GM23338 (cell line): Measurements from ENCODE around the gene CLEC1B.

Experiments
- CTCF ChIP-seq, 2 experiments: fragments of 200-600 bp in 1 of 2; sonication (generic) in 1 of 2; conservative IDR thresholded peaks; 2 replicates each; pipeline versions ENCODE4 v1.5.1 to v1.6.1; 2016 to 2017; ENCODE audit warnings: antibody characterized with exemption in 2 of 2, low read depth in 2 of 2, mild to moderate bottlenecking in 2 of 2, moderate library complexity in 1 of 2
- EZH2 ChIP-seq: fragments of 200-600 bp; sonication (generic); IDR thresholded peaks from one replicate; pipeline ENCODE4 v1.8.0; 2017; ENCODE audit warnings: antibody characterized with exemption, mild to moderate bottlenecking, low read depth; ENCODE audit not compliant: unreplicated experiment
- EZH2phosphoT487 ChIP-seq: fragments of 200-600 bp; sonication (generic); IDR thresholded peaks from one replicate; pipeline ENCODE4 v1.8.1; 2018; ENCODE audit warnings: antibody characterized with exemption; ENCODE audit not compliant: unreplicated experiment
- POLR2AphosphoS5 ChIP-seq: IDR thresholded peaks from 2 replicates; pipeline ENCODE4 v1.6.1; 2016; ENCODE audit warnings: antibody characterized with exemption, low read depth
- REST ChIP-seq: IDR thresholded peaks from one replicate; pipeline ENCODE4 v1.6.1; 2018; ENCODE audit warnings: antibody characterized with exemption; ENCODE audit not compliant: unreplicated experiment
- STAT1 ChIP-seq: IDR thresholded peaks from one replicate; pipeline ENCODE4 v1.6.1; 2016; ENCODE audit warnings: antibody characterized with exemption; ENCODE audit not compliant: unreplicated experiment
- ZNF114 ChIP-seq: fragments of 250-450 bp; sonication (Bioruptor Pico); IDR thresholded peaks from 2 replicates; pipeline ENCODE4 v1.5.0; 2020; ENCODE audit warnings: mild to moderate bottlenecking, moderate library complexity
- ZNF331 ChIP-seq: fragments of 250-450 bp; sonication (Bioruptor Pico); IDR thresholded peaks from 2 replicates; pipeline ENCODE4 v1.5.0; 2020; ENCODE audit warnings: low read depth, mild to moderate bottlenecking, moderate library complexity
- ZNF462 ChIP-seq: fragments of 250-450 bp; sonication (Bioruptor Pico); IDR thresholded peaks from 2 replicates; pipeline ENCODE4 v1.5.0; 2020; ENCODE audit warnings: mild to moderate bottlenecking, moderate library complexity

DNA sequence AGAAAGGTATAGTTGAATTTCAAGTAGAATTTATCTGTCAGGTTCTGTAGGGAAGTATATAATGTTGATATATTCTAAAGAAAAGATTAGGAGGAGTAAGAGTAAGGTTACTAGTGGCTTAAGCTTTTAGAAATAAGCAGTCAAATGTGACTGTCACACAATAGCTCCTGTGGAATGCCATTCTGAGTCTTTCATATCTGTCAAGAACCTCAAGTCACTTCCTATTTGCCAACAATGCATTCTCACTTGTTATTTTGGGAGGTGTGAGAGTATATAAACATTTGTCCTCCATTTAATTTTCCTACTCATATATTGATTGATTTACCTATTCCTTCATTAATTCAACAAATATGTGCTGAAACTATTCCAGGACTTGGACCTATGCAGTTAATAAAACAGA lies 43.2 kb upstream of the CLEC1B start:
- TF ChIP-seq CTCF (conservative IDR thresholded peaks at IDR 0.05; ENCODE audit: low read depth in 2 of 2), result no peak
- TF ChIP-seq EZH2phosphoT487, result no peak
- TF ChIP-seq STAT1, result no peak
- no peak for TF ChIP-seq ZNF331 (CRISPR knock-in tag)
- TF ChIP-seq POLR2AphosphoS5, result no peak
- TF ChIP-seq REST, result no peak
- TF ChIP-seq ZNF462 (CRISPR knock-in tag), result no peak
- no peak for TF ChIP-seq EZH2
- no peak for TF ChIP-seq ZNF114 (CRISPR knock-in tag)
